ENCODE results near the gene MRE11.

DNA sequence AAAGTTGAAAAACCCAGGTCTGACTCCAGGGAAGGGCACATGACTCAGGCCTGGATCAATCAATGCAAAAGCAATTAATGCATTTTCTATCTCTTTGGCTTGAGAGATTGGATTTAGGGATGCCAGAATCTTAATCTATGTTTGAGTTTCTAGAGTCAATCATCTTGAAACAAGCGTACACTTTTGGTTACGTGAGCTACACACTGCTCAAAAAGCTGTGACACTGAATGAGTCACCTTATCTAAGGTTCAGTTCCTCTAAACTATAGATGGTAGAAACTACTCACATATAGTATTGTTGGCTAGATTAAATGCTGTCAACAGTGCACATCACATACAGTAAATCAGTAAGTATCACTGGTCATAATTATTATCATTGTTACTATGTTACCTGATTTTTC is 24.2 kb downstream of the MRE11 start:
- TF ChIP-seq POLR2AphosphoS5 (IDR thresholded peaks at IDR 0.05) (no peak), POLR2A (IDR thresholded peaks at IDR 0.05) (no peak)
- TF ChIP-seq, protein P1, sequence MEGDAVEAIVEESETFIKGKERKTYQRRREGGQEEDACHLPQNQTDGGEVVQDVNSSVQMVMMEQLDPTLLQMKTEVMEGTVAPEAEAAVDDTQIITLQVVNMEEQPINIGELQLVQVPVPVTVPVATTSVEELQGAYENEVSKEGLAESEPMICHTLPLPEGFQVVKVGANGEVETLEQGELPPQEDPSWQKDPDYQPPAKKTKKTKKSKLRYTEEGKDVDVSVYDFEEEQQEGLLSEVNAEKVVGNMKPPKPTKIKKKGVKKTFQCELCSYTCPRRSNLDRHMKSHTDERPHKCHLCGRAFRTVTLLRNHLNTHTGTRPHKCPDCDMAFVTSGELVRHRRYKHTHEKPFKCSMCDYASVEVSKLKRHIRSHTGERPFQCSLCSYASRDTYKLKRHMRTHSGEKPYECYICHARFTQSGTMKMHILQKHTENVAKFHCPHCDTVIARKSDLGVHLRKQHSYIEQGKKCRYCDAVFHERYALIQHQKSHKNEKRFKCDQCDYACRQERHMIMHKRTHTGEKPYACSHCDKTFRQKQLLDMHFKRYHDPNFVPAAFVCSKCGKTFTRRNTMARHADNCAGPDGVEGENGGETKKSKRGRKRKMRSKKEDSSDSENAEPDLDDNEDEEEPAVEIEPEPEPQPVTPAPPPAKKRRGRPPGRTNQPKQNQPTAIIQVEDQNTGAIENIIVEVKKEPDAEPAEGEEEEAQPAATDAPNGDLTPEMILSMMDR (IDR thresholded peaks at IDR 0.05): no peak
